Kidney tubule cell (primary cell): ENCODE data around the gene SERPINE1.
"Not testable (repeated sequence)": the region's sequence is repeated elsewhere in the genome, so short reads cannot be mapped to it uniquely, and the experiment has no call there.

ENCODE experiments used
- DNase-seq: peaks from one replicate; pipeline ENCODE4 v3.0.0-alpha.2; 2018; ENCODE audit warnings: low spot score

SERPINE1 gene

DNA sequence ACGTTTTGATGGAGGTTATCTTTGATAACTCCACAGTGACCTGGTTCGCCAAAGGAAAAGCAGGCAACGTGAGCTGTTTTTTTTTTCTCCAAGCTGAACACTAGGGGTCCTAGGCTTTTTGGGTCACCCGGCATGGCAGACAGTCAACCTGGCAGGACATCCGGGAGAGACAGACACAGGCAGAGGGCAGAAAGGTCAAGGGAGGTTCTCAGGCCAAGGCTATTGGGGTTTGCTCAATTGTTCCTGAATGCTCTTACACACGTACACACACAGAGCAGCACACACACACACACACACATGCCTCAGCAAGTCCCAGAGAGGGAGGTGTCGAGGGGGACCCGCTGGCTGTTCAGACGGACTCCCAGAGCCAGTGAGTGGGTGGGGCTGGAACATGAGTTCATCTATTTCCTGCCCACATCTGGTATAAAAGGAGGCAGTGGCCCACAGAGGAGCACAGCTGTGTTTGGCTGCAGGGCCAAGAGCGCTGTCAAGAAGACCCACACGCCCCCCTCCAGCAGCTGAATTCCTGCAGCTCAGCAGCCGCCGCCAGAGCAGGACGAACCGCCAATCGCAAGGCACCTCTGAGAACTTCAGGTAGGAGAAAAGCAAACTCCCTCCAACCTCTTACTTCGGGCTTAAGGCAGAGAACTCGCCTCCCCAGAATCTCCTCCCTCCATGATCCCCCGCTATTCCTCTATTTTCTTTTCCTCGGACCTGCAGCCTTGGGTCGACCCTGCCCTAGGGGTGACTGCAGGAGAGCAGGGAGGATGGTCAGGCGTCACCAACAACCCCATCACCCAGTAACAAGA lies at the start of gene SERPINE1:
Gene SERPINE1, plus strand, starts transcription at position 454 of the 809 bp plus-strand sequence. CDS start 1,290 bp downstream, outside the sequence.
- DNase-seq, result peak; percentile 99

DNA sequence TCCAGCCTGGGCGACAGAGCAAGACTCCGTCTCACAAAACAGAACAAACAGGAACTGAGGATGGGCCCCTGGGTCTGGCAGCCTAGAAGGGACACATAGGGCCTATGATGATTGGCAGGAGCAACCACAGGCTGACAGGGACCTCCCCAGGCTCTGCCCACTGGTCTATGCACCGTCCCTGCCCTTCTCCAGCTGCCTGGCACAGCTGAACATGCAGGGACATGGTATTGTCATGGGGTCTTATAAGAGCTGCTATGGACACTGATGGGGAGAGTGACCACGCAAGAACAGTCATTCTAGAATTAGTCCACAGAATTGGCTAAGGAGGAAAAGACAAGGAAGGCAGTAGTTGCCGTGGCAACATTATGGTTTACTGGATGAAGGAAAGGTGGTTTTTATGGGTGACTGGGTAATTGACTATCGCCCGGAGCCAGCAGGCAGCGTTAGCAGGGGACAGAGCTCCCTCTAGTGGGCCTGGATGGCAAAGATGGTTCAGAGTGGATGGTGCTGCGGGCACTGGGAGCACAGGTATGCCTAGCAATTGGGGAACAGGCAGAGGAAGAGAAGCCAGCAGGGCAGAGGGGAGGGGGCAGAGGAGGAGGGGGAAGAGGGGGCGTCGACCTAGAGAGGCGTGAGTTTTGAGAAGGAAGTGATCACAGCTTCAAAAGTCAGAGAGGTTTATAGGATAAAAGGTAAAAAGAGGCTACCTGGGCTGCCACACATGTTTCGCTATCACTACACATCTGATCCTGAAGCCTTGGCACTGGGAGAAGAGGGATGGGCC lies 49.4 kb upstream of the SERPINE1 start:
- DNase-seq, result peak; percentile 91

DNA sequence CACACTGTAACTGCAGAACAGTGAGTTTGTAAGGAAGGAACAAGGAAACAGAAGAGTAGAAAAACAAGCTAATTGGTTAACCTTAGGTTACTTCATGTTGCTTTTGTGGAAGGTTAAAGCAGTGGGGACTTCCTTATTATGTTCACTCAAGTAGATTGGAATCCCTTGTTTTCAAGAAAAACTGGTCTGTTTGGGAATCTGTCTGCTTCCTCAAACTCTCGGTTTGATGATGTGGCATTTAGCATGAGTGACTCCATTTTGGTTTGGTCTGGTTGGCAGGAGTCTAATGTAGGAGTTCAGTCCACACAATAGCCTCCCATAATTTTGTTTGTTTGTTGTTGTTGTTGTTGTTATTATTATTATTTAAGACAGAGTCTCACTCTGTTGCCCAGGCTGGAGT lies 45.5 kb upstream of the SERPINE1 start:
- DNase-seq, result peak; percentile 51

DNA sequence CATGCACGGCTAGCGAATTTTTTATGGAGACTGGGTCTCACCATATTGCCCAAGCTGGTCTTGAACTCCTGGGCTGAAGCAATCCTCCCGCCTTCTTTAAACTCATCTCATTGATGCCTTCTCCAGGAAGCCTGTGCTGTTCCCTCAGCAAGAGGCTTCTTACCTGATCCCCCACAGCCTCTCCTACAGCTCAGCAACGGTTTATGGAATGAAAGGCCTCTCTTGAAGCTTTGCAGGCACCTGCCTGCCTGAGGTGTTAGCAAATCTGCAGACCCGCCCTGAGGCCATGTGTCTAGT lies 42.1 kb upstream of the SERPINE1 start:
- DNase-seq, result no peak

DNA sequence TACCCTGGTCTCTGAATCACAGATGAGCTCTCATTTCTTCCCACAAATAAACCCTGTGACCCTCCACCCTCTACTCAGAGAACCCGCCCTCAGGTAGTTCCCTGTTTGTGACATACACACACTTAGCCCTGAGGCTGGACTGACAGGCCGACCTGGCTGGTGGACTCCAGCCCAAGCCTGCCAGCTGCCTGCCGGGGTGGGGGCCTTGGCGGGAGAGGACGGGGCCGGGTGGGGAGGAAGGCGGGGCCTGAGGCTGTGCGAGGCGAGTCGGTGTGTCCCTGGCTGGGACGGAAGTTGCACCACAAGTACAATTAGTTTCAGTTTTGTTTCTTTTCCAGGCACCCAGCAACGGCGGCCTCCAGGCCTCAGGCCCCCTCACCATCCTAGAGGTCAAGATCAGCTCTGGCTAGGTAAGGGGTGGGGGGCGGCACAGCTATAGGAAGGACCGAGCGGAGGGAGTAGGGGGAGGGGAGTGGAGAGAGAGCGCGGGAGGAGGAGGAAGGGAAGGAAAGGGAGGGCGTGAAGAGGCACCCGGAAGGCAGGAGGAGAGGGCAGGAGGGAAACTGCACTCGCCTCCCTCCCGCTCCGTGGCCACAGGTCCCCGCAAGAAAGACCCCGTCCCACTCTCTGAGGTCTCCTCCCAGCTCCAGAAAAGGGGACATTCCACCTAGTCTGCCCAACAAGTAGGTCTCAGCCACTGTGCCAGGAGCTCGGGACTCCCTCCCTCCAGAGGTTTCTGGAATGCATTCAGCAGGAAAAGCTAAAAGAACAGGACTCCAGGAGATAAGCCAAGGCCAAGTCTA lies 41.5 kb upstream of the SERPINE1 start, which contains the start of gene TRIM56:
Gene TRIM56, plus strand, starts transcription at position 320 of the 803 bp plus-strand sequence. CDS start 1,832 bp downstream, outside the sequence.
- DNase-seq, result peak; percentile 85

DNA sequence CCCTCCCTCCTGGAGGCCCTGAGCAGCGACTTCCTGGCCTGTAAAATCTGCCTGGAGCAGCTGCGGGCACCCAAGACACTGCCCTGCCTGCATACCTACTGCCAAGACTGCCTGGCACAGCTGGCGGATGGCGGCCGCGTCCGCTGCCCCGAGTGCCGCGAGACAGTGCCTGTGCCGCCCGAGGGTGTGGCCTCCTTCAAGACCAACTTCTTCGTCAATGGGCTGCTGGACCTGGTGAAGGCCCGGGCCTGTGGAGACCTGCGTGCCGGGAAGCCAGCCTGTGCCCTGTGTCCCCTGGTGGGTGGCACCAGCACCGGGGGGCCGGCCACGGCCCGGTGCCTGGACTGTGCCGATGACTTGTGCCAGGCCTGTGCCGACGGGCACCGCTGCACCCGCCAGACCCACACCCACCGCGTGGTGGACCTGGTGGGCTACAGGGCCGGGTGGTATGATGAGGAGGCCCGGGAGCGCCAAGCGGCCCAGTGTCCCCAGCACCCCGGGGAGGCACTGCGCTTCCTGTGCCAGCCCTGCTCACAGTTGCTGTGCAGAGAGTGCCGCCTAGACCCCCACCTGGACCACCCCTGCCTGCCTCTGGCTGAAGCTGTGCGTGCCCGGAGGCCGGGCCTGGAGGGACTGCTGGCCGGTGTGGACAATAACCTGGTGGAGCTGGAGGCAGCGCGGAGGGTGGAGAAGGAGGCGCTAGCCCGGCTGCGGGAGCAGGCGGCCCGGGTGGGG lies 39.4 kb upstream of the SERPINE1 start:
- DNase-seq, result no peak

DNA sequence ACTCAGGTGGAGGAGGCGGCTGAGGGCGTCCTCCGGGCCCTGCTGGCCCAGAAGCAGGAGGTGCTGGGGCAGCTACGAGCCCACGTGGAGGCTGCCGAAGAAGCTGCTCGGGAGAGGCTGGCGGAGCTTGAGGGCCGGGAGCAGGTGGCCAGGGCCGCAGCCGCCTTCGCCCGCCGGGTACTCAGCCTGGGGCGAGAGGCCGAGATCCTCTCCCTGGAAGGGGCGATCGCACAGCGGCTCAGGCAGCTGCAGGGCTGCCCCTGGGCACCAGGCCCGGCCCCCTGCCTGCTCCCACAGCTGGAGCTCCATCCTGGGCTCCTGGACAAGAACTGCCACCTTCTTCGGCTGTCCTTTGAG lies 38.9 kb upstream of the SERPINE1 start:
- no peak for DNase-seq

DNA sequence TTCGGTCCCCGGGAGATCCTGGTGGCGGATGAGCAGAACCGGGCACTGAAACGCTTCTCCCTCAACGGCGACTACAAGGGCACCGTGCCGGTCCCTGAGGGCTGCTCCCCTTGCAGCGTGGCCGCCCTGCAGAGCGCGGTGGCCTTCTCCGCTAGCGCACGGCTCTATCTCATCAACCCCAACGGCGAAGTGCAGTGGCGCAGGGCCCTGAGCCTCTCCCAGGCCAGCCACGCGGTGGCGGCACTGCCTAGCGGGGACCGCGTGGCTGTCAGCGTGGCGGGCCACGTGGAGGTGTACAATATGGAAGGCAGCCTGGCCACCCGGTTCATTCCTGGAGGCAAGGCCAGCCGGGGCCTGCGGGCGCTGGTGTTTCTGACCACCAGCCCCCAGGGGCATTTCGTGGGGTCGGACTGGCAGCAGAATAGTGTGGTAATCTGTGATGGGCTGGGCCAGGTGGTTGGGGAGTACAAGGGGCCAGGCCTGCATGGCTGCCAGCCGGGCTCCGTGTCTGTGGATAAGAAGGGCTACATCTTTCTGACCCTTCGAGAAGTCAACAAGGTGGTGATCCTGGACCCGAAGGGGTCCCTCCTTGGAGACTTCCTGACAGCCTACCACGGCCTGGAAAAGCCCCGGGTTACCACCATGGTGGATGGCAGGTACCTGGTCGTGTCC lies 37.9 kb upstream of the SERPINE1 start:
- DNase-seq, result no peak

DNA sequence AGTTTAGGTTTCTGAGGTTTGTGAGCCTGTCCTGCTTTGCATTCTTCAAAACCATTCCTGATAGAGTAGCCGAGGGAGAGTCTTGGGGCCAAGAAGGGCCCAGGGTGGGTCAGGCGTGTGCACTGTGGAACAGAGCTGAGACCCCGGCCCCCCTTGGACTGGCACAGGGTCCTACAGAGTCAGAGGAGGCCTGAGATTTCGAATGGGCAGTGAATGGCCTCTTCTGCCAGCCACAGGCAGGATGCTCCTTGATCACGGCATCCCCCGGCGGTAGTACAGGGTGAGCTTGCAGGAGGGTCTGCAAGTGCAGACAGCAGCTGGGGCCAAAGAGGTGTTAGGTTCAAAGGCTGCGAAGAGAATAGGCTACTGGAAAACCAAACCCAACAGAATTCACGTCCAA lies 37.0 kb upstream of the SERPINE1 start:
- DNase-seq, result no peak

DNA sequence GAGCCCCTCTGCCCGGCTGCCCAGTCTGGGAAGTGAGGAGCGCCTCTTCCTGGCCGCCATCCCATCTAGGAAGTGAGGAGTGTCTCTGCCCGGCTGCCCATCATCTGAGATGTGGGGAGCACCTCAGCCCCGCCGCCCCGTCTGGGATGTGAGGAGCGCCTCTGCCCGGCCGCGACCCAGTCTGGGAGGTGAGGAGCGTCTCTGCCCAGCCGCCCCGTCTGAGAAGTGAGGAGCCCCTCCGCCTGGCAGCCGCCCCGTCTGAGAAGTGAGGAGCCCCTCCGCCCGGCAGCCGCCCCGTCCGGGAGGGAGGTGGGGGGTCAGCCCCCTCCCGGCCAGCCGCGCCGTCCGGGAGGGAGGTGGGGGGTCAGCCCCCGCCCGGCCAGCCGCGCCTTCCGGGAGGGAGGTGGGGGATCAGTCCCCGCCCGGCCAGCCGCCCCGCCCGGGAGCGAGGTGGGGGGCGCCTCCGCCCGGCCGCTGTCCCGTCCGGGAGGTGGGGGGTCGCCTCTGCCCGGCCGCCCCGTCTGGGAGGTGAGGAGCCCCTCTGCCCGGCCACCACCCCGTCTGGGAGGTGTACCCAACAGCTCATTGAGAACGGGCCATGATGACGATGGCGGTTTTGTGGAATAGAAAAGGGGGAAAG lies 34.5 kb upstream of the SERPINE1 start:
- not testable (repeated sequence) for DNase-seq

DNA sequence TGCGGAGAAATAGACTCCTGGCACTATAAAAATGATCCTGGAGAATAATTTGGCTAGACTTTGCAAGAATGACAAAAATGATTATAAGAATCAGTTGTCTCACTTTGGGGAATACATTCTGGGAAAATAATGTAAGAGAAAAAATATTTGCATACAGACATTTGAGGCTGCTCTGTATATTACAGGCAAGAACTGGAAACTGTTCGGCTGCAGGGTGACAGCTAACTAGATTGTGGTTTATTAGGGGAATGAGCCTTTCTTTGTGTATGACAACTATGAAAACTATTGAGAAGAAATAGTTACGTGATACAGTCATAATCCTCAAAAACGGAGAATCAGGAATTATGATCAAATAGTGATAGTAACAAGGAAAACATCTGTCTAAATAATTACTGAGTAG lies 33.0 kb upstream of the SERPINE1 start:
- peak; percentile 63 for DNase-seq

DNA sequence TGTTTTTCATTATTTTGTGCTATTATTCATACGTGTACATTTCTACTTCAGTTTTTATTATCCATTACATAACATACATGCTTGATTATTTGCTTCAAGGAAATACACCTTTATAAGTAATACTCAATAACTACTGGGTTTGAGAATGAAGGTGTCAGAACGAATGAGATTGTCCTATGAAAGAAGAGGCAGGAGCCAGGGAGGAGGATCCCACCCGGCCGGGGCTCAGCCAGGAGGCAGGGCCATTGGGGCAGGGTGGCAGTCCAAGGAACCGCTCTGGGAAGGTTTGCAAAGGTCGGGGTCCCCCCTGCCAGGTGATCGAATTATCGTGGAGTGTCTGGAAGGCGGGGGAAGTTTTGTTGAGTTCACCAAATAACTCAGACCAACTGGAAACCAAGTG lies 32.5 kb upstream of the SERPINE1 start:
- no peak for DNase-seq

DNA sequence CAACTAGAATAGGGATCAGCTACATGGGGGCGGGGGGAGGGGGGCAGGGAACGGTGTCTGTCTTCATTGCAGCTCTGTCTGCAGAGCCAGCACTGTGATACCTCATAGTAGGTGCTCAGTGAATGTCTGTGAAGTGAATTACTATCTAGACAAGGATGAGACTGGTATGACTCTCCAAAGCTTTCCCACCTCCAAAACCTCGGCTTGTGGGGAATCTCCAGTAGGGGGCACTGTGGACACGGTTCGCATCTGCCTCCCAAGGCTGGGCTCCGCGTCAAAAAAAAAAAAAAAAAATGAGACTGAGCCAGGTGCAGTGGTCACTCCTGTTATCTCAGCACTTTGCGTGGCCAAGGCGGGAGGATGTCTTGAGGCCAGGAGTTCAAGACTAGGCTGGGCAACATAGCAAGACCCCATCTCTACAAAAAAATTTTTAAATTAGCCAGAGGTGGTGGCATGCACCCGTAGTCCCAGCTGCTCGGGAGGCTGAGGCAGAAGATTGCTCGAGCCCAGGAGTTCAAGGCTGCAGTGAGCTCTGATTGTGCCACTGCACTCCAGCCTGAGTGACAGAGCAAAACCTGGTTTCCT lies 32.0 kb upstream of the SERPINE1 start:
- peak; percentile 68 for DNase-seq

DNA sequence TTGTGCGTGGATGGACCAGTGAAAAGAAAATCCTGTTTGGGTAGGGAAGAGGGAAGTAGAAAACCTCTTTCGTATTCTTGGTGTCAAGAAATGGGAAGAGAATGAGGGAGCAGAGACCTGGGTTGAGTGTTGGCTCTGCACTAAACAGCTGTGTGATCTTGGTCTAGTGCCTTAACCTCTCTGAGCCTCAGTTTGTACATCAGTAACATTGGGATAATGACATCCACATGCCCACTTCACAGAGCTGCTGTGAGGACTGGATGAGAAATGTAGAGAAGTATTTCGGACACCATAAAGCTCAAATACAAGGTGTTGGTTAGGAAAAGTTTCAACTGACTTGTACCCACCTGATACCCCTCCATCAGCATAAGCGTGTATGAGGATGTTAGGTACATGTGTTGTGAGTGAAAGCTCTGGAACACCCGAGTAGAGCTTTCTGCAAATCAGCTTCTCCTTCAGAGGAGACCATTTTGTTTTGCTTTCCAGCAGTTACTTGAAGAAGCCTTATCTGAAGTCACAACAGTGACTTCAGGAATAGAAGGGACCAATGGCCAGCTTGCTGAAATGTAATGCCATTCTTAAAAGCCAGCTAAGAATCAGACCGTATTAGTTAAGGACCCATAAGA lies 30.5 kb upstream of the SERPINE1 start:
- DNase-seq, result no peak

DNA sequence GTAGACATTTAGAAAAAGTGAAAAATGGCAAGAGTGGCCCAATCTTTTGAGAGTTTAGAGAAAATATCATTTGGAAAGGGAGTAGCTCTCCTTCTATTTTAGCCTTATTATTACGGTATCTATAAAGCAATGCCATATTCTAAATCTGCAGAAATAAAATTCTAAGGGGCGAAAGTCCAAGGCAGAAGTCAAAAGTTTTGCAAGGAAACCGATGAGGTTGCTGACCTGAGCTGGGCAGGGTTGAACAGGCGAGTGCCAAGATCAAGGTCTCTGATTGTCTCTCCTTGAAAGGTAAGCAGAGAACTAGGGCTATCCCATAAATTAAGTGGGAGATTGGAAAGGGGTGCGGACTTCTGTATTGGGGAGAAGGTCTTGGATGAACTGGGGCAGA lies 30.0 kb upstream of the SERPINE1 start:
- no peak for DNase-seq

DNA sequence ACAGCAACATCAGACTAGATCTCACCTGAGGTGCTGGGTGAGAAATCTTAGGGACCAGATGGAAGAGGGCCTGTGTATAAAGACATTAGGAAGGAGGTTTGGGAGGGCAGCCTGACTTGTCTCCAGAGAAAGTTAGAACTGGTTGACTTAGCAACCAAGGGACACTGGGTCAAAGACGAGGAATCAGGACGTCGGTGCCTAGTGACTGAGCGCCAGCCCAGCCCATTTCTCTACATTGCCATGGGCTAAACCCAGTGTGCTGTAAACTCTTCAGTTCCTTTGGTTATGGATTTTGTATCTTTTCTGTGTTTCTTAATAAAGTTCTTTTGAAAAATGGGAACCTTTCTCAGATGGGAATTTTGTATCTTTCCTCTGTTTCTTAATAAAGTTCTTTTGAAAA lies 29.3 kb upstream of the SERPINE1 start:
- DNase-seq, result no peak

DNA sequence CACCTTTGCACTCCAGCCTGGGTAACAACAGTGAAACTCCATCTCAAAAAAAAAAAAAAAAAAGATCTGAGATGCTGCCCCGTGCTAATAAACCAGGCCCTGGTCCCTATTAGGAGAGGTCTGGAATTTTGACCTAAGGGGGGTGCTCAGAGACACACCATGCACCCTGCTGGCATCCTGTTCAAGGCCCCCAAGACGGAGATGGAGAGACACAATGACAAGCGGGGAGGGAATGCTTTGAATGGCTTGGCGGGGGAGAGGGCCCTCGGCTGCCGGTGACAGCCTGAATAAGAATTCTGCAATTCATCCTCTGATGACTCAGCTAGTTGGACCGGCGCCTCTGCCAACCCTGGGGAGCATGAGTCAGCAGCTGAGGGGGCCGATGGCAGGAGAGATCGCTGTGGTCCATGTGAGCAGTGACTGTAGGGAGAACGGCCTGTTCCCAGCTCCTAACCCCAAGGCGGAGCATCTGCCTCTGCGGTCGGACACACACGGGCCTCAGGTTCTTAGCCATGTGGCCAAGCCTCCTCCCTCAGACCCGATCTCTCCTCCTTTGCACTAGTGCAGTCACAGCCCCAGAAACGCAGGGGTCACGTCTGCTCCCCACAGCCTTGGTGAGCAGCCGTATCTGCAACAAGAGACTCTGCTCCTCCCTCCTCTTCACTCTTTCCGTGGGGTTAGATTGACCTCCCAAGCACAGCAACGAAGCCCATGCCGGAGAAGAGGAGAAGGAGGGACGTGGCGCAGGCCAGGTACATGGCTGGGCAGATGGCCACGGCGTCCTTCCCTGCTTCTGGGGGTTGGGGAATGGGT lies 26.7 kb upstream of the SERPINE1 start:
- DNase-seq, result peak; percentile 100

DNA sequence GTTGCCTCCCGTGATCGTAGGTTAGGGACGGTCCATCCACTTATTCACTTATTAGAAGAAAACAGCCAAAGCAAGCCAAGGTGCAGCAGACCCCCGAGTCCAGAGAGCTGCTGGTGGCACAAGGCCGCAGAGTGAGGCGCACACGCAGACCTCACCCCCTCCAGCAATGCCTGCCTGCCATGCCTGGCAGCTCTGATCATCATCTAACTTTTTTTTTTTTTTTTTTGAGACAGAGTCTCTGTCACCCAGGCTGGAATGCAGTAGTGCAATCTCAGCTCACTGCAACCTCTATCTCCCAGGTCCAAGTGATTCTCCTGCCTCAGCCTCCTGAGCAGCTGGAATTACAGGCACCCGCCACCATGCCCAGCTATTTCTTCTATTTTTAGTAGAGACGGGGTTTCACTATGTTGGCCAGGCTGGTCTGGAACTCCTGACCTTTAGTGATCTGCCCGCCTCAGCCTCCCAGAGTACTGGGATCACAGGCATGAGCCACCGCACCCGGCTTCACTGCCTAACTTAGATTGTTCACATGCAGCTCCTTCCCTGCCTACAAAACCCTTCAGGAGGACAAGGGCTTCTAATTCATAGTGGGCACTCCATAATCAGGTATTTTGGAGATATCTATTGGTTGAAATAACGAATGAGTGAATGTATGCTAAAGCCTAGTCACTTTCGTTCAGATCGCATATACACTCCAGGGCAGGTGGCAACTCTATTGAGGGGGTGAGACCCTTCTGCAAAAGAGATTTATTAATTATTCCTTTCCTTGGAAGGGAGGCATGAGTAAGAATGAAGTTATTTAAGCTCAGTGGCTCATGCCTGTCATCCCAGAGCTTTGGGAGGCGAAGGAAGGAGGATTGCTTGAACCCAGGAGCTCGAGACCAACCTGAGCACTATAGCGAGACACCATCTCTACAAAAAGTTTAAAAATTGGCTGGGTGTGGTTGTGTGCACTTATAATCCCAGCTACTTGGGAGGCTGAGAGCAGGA lies 25.8 kb upstream of the SERPINE1 start:
- DNase-seq, result peak; percentile 38
